Stimulated activated CD4-positive, alpha-beta T cell treated with anti-CD3 and anti-CD28 coated beads, Interleukin-1b, Interleukin-23, amount 100 ng/mL, for 1 hour (primary cell): Measurements from ENCODE around the gene UAP1L1.
"Not testable (repeated sequence)": the region's sequence is repeated elsewhere in the genome, so short reads cannot be mapped to it uniquely, and the experiment has no call there.

Experiments used
- DNase-seq, 2 donors: peaks; one replicate each; pipeline ENCODE4 v3.0.0-alpha.2; 2020; ENCODE audit warnings: low read depth in 2 of 2

The UAP1L1 gene

DNA sequence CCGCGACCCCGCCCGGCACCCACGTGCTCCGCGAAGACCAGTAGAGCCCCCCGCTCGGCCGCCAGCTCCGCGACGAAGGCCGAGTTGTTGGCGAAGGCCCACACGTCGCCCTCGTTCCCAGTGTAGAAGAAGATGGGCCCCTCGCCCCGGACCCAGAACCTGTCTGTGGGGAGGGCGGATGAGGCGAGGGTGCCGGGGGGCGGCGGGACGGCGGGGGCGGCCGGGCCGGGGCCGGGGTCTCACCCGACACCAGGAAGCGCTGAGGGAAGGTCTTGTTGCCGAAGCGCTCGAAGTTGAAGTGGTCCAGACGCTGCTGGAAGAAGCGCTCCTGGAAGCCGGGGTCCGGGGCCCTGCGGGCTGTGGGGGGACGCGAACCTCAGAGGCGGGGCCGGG, 36.9 kb downstream of the UAP1L1 start:
- DNase-seq = no peak

DNA sequence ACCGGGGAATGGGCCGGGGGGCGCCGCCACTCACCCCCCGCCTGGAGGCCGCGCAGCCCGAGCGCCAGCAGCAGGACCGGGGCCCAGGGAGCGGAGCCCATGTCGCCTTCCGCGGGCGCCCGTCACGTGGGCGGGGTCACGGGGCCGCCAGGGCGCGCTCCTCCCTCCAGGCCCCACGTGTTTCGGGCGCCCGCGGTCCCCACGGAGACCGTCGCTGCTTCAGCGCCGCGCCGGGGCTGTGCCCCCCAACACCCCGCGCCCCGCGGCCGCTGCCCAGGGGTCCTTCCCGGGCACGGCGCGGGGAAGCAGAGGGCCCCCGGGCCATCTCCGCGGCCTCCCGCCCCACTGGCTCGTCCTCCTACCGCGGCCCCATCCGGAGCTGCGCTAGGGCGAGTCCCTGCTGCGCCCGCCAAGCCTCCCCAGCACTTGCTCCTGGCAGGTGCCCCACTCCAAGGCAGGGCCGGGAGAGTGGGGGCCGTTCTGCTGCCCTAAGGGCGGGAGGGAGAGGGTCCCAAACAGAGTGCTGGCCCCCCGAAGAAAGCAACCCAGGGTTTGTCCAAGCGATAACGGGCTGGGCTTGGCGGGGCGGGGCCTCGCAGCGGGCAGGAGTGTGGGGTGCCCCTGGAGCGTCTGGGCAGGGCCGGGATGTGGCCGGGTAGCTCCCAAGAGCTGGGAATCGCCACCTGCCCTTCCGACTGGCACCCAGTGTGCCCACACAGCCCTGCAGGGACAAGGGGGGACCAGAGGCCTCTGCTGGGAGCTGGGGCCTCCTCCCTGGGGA, 37.5 kb downstream of the UAP1L1 start, which contains the start of gene DPP7:
TSS of gene DPP7 (minus strand) at position 121 of the 781 bp plus-strand sequence. CDS start at position 101, 20 bp downstream.
- DNase-seq = peak; percentile 50 to 63

DNA sequence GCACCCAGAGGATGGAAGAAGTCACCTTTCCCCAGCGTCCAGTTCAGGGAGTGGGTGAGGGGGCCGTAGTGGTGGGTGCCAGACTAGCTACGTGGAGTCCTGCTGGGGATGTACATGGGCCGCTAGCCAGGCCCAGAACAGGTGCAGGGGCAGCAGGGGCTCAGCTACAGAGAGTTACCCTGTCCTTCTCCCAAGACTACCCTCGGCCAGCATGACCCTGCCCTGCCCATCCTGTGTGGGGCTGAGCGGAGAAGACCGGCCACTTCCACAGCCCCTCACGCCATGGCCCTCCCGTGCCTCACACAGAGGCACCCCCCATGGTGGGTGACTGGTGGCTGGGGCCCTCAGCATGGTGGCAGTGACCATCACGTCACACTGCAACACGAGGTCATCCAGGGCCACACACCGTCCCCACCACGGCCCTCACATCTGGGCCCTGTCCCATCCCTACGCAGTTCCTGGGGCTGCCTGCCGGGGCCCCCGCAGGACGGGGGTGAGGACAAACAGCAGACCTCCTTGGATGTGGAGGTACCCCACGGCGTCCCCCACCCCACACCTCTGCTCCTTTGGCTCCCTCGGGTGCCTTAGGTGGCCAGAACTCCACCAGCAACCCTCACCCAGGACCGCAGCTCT, 38.2 kb downstream of the UAP1L1 start:
- DNase-seq = no peak

DNA sequence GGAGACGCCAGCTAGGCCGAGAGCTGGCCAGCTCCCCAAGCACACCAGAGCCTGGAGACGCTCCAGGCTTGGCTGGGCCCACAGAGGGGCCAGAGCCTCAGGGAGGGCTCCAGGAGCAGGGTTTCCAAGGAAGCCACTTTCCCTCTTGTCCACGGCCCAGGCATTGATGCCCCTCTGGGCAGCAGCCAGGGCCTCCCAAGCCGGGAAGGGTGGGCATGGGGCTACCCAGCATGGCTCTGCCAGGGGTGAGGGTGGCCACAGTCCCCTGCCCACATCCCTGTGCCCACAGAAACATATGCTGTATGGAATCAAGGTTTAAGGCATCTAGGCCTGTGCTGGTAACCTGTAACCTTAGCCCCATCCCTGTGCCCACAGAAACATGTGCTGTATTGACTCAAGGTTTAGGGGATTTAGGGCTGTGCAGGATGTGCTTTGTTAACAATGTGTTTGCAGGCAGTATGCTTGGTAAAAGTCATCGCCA, 38.8 kb downstream of the UAP1L1 start:
- DNase-seq = no peak

DNA sequence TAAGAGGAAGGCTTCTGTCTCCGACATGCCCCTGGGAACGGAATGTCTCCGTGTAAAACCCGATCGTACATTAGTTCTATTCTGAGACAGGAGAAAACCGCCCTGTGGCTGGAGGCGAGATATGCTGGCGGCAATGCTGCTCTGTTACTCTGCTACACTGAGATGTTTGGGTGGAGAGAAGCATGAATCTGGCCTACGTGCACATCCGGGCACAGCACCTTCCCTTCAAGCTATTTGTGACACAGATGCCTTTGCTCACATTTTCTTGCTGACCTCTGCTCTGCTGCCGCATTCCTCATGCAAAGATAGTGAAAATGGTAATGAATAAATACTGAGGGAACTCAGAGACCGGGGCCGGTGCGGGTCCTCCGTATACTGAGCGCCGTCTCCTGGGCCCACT, 39.4 kb downstream of the UAP1L1 start:
- no peak for DNase-seq

DNA sequence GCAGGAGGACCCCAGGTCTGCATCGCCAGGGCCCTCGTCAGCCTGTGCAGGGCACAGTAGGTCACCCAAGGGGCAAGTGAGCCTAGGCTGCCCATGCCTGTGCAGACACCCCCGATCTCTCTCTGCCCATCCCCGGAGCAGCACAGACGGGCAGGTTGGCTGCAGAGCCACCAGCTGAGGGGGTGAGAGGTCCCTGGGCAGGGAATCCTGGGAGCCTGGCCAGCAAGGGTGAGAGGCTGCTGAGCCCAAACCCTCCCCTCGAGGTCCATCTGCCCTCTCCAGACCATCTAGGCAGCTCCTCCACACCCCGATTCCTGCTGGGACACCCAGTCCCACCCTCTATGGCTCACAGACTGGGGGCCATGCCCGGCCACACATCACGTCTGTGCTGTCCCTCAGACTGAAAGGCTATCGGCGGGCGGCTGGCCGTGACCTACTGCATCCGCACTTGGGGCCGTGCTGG, 40.0 kb downstream of the UAP1L1 start:
- DNase-seq = no peak

DNA sequence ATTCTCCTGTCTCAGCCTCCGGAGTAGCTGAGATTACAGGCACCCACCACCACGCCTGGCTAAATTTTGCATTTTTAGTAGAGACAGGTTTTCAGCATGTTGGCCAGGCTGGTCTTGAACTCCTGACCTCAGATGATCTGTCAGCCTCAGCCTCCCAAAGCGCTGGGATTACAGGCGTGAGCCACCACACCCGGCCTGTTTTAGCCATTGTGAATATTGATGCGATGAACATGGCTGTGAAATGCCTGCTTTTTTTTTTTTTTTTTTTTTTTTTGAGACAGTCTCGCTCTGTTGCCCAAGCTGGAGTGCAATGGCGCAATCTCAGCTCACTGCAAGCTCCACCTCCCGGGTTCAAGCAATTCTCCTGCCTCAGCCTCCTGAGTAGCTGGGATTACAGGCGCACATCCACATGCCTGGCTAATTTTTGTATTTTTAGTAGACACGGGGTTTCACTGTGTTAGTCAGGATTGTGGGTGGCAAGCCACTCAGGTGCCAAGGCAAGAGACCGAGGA, 40.8 kb downstream of the UAP1L1 start:
- not testable (repeated sequence) for DNase-seq

DNA sequence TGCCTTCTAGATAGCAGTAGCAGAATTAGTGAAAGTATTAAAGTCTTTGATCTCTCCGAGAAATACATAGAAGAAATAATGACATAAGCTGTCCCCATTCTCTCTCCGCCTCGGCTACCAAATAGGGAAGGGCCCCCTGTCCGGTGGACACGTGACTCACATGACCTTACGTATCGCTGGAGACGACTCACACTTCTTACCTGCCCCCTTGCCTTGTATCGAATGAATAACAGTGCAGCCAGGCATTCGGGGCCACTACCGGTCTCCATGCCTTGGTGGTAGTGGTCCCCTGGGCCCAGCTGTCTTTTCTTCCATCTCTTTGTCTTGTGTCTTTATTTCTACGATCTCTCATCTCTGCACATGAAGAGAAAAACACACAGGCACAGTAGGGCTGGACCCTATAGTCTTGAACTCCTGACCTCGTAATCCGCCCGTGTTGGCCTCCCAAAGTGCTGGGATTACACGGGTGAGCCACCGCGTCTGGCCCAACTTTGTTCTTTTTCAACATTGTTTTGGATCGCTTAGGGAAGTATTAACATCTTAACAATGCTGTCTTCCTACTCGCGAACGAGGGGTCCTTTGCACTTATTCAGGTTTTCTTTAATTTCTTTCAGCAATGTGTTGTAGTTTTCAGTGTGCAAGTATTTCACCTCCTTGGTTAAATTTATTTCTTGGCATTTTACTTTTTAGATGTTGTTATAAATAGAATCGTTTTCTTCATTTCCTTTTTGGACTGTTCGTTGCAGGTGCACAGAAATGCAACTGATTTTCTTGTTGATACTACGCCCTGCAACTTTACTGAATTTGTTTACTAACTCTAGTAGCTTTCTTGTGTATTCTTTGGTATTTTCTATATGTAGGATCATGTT, 44.8 kb downstream of the UAP1L1 start:
- DNase-seq = not testable (repeated sequence)

DNA sequence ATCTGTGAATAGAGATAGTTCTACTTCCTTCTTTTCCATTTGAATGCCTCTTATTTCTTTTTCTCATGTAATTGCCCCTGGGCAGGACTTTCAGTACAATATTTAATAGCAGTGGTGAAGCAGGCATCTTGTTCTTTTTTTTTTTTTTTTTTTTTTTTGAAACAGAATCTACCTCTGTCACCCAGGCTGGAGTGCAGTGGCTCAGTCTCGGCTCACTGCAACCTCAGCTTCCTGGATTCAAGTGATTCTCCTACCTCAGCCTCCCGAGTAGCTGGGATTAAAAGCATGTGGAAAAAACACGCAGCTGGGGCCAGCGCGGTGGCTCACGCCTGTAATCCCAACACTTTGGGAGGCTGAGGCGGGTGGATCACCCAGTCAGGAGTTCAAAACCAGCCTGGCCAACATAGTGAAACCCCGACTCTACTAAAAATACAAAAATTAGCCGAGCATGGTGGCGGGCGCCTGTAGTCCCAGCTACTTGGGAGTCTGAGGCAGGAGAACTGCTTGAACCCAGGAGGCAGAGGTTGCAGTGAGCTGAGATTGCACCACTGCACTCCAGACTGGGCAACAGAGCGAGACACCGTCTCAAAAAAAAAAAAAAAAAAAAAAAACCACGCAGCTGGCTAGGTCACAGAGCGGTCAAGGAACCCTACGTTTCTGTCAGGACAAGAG, 45.6 kb downstream of the UAP1L1 start:
- not testable (repeated sequence) for DNase-seq

DNA sequence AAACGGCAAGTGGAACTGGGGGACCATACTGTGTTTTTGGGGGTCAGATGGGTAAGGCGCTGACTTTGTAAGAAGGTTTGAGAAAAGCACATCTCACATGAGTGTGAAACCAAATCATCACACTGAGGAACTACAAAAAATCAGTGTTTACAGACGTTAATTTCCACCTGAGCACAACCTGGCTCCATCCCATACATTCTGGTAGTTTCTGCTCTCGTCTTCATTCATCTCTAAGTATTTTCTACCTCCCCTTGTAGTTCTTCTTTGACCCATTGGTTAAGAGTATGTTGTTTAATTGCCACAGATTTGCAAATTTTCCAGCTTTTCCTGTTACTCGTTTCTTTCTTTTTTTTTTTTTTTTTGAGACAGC, 46.1 kb downstream of the UAP1L1 start:
- DNase-seq = no peak

DNA sequence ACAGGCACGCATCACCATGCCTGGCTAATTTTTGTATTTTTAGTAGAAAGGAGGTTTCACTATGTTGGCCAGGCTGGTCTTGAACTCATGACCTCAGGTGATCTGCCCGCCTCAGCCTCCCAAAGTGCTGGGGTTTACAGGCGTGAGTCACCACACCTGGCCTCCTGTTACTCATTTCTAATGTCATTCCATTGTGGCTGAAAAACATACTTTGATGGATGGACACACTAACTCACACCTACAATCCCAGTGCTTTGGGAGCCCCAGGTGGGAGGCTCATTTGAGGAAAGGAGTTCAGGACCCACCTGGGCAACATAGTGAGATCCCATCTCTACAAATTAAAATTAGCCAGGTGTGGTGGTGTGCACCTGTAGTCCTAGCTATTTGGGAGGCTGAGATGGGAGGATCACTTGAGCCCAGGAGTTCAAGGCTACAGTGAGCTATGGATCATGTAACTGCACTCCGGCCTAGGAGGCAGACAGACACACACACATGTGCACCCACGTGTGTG, 46.7 kb downstream of the UAP1L1 start:
- DNase-seq = not testable (repeated sequence)

DNA sequence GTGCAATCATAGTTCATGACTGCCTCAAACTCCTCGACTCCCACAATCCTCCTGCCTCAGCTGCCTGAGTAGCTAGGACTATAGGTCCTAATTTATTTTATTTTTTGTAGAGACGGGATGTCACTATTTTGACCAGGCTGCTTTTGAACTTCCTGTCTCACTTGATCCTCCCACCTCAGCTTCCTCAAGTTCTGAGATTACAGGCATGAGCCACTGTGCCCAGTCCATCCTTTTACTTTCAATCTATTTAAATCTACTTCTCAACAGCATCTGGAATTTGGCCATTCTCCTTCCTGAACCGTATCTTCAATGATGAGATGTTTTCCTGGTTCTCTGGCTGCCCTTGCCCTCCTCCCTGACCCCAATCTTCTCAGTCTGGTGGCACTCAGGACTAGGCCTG, 49.5 kb downstream of the UAP1L1 start:
- DNase-seq = no peak

DNA sequence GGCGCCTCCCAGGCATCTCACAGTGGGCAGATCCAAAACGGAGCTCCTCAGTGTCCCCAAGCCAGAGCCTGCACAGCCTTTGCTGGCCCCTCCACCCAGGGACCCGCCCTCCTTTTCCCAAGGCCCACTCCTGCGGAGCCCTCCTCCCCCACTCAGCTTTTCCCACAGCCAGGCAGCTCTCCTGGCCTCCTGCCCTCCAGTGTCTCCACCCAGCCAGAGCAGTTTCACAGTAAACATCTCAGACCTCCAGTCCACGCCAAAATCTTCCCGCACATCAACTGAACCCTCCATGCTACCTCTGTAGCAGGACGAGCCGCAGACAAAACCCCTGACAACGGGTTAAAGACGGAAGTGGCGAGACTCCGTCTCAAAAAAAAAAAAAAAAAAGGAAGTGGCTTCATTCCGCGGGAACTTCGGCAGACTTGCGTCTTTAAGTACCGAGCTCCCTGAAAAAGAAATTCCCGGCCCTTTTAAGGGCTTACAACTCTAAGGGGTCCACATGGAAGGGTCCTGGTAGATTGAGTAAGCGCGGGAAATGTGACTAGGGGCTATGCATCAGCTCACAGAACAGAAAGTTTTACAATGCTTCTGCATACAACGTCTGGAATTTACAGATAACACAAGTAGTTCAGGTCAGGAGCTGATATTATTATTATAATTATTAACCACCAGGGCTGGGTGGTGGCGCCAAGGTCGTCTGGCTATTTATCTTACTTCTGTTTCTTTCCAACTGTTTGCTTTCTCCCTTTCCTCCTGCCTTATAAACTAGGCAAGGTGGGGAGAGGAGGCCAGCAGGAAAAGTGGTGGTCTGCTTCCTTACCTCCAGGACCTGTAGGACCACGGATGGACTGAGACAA, 50.2 kb downstream of the UAP1L1 start:
- no peak for DNase-seq

DNA sequence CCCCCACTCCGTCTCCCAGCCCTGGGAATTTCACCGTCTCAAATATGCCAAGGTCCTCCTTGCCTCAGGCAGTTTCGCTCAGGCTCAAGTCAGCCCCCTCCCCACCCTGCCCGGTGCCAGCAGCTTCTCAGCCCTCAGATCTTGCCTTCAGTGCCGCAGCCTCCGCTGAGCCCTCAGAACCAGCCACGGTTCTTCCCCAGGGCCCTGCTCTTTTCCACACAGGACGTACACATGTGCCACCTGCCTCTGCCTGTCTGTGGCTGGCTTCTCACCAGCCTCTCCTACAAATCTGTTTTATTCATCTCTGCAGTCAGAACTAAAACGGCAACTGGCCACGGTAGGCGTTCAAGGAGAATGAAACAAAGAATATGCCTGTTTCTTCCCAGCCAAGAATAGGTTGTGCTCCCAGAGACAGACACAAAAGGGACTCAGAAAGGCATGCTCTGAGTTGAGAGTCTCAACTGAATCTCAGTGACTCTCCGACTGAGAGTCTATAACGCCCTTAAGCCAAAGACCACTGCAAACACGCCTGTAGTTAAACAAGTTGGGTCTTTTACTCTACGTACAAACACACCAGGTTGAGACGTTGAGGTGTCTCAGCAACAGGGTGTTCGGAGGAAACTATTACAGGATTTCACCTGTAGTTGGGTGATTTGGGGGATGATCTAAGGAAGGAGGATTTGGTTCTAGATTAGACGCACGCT, 51.0 kb downstream of the UAP1L1 start:
- no peak for DNase-seq

DNA sequence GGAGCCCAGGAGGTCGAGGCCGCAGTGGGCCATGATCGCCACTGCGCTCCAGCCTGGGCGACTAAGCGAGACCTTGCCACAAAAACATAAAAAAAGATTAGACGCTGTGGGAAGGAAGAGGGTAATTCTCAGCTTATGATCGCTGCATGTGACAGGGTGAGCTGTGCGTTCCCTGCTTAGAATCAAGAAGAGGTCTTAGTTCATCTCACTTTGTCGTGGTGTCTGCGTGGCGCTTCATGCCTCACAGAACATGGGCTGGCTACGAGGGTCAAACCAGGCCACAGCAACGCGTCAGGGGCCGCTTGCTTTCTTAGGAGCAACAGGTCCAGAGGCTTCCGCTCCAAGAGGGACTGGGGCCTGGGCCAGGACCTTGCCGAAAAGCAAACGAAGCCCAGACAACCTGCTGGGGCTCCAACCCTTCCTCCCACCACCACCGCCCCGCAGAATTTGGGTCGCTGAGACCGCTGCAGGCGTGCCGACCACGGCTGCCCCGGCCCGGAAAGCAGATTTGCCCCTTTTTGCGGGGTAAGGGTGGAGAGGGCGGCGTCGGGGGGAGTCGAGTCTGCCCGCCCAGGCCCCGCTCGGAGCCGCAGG, 51.6 kb downstream of the UAP1L1 start:
- DNase-seq = no peak

DNA sequence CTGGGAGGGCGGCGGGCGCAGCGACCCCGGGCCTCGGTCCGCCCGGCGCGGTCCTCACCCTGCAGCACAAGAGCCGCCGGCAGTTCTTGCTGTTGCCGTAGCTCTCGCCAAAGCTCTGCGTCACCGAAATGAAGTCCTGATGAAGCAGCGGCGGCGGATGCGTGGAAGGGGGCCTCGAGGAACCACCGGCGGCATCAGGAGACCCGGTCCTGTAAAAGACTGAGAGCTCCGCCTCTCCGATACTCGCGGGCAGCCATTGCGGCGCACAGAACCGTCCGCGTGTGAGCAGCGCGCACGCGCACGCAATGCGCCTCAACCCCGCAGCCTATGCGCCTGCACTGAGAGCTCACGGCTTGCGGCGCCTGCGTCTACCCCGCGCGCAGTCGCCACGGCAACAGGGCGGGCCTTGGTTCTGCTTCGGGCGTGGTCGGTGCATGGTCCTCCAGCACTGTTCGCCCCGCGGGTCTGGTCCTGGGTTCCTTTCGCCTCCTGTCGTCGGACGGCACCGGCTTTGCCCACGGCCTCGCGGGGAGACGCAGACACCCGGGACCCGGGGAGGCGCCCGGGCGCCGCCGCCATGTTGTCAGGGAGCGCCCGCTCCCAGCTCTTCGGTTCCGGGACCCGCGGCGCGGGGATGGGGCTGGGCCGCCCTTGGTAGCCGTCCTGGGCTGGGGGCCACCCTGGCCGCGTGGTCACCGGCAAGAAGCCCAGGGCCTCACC, 52.3 kb downstream of the UAP1L1 start:
- DNase-seq = peak; percentile 66 to 73

DNA sequence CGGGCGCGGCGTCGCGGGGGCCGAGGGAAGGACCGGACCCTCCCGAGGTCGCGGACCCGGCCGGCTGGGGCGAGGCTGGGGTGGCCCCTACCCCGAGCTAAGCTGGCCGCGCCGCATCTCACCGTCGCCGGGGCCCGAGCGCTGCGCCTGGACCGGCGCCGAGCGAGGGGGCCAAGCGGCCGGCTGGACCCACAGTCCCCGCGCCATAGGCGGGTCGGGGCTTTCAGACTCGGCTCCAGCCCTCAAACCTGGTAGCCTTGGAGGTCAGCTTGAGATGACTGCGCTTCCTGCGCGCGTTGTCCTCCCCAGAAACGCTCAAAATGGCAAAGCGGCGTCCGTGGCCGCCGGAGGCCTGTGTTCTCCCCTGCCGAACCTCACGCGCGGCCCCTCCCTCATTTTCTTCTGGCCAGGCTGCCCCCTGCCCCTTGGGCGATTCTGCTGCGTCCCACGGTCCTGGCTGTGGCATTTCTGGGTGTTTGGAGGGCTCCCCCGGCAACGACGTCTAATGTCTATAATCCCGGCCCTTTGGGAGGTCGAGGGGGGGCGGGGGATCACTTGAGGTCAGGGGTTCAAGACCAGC, 52.9 kb downstream of the UAP1L1 start:
- no peak for DNase-seq
